NCI-H226 (cell line): ENCODE measurements around the gene GUCY1A2.
A peak's percentile ranks its signal among the peaks of the same experiment; 100 is the strongest.
"Not testable (repeated sequence)": the region's sequence is repeated elsewhere in the genome, so short reads cannot be mapped to it uniquely, and the experiment has no call there.

Experiments
- DNase-seq: peaks from one replicate; pipeline ENCODE4 v3.0.0-alpha.2; 2015

GUCY1A2 gene

DNA sequence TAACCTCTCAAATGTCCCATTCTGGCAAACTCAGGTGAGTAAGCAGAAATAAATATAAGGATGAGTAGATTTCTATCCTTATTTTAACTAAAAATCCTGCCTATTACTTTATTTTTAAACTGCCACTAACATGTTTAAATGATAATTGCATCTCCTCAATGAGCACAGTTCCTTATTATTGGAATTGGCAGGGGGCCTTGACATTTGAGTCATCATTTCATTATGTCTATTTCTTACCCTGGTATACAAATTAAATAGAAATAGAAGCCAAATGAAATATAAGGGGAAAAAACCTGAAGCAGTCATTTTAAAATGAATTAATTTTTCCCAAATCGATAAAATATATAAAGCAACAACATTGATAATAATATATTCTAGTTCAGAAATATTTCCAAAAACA is 81.2 kb downstream of the GUCY1A2 start:
- DNase-seq: no peak

DNA sequence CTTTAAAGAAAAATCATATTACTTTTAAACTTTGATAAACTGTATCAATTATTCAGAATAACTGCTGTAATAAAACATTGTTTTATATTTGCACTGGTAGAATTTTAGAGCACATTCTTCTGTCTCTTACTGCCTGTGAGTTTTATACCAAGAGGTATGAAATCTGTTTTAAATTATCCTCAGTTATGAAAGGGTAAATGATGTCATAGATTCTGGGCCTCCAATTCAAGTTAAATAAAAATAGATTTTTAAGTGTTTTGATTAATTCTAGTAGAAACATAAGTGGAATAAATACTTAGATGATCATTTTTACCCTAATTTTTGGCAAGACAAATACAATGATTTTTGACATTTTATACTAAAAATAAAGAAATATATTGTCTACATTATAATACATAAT is 93.0 kb downstream of the GUCY1A2 start:
- no peak for DNase-seq

DNA sequence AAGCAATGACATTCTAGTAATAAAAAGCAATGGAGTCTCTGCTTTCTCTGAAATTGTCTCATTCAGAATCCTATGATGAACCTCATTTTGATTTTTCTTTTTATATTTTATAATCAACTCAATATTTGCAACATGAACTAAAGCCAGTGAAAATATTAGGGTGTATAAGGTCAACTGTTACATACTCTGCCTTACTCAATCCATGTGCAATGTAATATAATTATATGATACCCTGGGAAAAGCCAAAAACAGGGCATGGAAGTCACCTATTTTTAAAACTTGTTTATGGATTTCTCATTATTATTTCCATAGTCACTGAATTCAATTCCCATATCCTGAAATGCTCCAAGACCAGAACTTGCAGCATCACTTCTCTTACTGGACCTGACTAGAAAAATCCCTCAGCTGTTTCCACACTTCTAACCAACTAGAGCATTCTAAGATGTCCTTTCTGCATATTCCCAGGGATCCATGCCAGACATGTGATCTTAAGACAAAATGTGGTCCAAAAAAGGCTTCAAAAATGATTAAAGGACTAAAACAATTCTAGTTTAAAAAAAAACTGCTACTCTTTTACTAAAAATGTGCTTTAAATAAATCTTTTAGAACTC is 97.3 kb downstream of the GUCY1A2 start:
- DNase-seq: no peak

- DNase-seq: peak; percentile 12
Observed at GRCh38 chr11:106917973-106918372, 100.3 kb downstream of the GUCY1A2 start.

DNA sequence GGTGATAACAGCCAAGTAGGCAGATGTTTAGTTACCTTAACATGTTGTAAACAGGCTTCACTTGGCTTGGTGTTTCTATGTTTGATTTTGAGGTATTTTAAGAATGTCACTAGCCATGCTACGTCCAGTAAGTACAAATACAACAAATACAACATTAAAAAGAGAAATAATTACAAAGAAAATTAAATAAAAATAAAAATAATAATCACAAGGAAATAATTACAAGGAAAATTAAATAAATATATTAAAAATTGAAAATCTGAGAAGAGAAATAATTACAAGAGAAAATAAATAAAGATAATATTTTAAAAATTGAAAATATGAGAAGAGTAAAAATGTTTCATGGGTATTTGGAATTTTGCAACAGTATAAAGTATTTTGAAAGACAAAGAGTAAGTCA is 103.9 kb downstream of the GUCY1A2 start:
- no peak for DNase-seq

DNA sequence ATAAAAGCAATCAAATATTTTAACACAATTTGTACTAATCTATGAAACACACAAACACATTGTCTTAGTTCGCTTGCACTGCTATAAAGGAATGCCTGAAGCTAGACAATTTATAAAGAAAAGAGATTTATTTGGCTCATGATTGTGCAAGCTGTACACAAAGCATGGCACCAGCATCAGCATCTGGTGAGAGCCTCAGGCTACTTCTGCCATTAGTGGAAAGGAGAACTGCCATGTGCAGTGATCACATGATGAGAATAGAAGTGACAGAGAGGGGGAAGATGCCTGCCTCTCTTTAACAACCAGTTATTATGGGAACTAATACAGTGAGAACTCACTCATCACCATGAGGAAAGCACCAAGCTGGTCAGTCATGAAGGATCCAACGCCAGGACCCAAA is 105.1 kb downstream of the GUCY1A2 start:
- no peak for DNase-seq

- peak; percentile 11 for DNase-seq
Observed at GRCh38 chr11:106904826-106905225, 113.5 kb downstream of the GUCY1A2 start.

- DNase-seq: no peak
Observed at GRCh38 chr11:106889718-106890117, 128.6 kb downstream of the GUCY1A2 start.

GRCh38 chr11:106888386-106888785 is 129.9 kb downstream of the GUCY1A2 start:
- DNase-seq: no peak

DNA sequence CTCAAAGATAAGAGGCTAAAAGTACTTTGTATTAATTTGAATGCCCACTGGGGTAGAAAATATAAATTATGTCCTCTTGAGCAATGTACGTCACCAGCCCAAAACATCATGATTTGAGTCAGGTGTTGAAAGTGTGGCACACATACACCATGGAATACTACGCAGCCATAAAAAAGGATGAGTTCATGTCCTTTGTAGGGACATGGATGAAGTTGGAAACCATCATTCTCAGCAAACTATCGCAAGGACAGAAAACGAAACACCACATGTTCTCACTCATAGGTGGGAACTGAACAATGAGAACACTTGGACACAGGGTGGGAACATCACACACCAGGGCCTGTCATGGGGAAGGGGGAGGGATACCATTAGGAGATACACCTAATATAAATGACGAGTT is 134.6 kb downstream of the GUCY1A2 start:
- DNase-seq: not testable (repeated sequence)

- DNase-seq: peak; percentile 19
Observed at GRCh38 chr11:106879832-106880546, 138.3 kb downstream of the GUCY1A2 start.

DNA sequence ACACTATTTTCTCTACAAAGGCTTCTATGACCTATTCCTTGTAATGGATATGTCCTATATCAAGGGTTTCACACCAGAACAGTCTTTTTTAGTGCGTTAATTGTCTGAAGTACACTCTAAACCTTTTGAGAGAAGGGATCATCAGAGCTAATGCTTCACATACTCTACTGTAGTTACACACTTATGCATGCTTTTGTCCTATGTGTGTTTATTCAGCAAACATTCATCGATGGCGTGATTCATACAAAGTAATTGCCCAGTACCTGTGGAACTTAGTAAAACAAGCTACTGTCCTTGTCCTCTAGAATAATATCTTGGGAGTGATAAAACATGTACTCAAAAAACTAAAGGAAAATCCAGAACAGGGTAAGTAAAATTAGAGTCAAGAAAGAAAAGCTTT is 139.2 kb downstream of the GUCY1A2 start:
- DNase-seq: no peak

- DNase-seq: no peak
Observed at GRCh38 chr11:106875013-106875412, 143.3 kb downstream of the GUCY1A2 start.

DNA sequence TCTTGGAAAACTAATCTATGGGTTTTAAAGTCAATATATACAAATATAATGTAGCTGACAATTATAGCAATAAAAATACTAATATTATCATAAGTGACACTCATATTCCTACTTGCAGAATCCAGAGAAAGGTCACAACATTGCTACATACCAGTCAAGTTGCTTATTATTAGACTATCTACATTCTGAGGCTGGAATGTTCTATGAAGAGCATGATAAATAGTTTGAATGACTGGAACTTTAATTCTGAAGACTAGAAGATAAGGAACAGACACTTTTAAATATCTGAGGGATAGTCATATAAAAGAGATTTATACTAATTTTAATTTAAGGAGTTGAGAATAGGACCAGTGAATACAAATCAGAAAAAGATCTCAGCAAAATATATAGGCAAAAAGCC is 146.0 kb downstream of the GUCY1A2 start:
- DNase-seq: no peak

GRCh38 chr11:106858200-106858599 is 160.1 kb downstream of the GUCY1A2 start:
- no peak for DNase-seq

DNA sequence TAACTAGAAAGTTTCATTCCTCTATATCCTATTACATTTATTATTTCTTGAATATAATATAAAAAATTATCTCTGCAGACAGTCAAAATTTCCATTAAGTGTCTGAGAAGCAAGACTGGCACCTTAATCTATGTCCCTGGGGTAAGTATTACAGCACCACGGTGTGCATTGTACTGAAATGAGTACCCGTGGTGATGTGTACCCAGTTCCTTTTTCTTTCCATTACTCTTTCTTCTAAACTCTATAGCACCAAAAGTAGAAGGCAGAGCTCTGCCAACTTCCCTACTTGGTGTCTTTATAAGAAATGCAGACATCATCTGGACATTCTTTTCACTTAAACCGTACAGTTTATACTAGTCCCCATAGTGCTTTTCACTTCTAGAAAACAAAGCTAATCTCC is 161.7 kb downstream of the GUCY1A2 start:
- DNase-seq: no peak

DNA sequence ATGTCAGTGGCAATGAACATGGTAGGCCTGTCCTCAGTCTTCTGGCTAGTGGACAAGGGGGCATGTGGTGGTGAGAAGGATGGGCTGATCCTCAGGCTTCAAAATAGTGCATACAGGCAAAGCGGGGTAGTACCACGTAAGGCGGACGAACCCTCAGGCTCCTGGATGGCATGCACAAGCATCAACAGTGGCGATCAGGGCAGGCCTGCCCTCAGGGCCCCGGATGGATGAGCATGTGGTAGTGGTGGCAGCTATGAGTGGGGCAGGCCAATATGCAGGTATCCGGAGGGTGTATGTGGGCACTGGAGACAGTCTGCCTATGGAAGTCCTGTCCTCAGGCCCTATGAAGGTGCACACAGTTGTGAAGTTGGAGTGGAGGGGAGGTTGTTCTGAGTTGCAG is 163.8 kb downstream of the GUCY1A2 start:
- no peak for DNase-seq

- no peak for DNase-seq
Observed at GRCh38 chr11:106853850-106854401, 164.3 kb downstream of the GUCY1A2 start.

DNA sequence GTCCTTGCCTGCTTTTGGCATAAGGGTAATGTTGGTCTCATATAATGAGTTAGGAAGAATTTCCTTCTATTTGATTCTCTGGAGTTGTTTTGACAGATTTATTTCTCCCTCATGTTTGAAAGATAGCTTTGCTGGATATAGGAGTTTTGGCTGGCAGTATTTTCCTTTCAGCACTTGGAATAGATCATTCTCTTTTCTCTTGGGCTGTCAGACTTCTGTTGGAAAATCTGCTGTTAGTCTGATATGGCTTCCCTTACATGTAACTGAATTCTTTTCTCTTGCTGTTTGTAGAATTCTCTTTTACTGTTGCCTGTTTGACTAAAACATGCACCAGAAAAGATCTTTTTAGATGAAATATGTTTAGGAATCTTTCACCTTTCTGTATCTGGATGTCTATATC is 165.5 kb downstream of the GUCY1A2 start:
- DNase-seq: no peak

GRCh38 chr11:106848526-106848925 is 169.8 kb downstream of the GUCY1A2 start:
- DNase-seq: no peak

- no peak for DNase-seq
Observed at GRCh38 chr11:106842134-106842533, 176.1 kb downstream of the GUCY1A2 start.

GRCh38 chr11:106840947-106841346 is 177.3 kb downstream of the GUCY1A2 start:
- DNase-seq: no peak

DNA sequence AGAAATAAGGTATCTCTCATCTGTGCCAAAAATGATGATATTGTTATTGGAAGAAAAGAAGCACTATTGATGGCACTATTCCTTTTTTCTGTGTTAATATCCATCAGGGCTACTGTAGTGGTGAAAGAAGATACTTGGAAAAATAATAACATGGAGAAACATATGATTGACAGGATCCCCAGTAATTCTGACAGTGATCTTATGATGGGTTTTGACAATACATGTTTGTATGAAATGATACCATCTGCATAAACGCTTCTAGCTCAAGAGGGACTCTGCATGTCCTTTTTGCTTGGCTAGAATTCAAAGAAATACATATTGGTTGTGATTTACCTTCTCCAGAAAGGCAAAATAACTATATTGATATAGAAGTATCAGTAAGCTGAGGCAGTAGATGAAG is 178.1 kb downstream of the GUCY1A2 start:
- DNase-seq: no peak

DNA sequence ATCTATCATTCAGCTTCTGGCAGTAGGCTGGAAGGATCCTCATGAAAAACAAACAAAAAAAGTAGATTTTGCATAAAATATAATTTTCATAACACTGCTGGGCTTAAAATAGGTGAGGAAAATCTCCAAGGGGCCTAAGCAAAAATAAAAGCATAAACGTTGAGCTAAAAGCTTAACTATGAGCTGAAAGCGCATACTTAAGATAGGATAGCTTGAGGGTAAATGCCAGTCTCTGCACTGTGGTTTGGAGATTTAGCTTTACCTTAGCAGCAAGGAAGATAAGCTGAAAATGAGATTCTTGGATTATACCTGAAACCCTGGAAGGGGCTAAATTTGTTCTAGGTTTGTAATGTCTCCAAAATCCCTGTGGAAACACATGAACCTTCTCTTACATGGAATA is 183.7 kb downstream of the GUCY1A2 start:
- peak; percentile 43 for DNase-seq

DNA sequence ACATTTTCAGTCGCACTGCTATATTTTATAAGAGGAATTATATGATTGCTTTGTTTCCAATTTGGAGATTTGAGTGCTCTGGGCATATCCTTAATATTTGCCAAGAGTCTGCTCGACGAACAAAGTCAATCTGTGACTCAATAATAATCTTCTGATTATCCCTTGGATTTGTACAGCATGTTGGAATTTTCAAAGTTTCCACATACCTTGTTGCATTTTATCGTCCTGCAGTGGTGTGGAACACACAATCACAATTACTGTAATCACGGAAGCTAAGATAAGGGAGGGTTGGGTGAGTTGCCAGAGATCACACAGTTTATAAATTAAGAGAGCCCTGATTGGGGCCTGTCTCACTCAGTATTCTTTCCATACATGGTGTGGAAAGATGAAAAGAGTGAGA is 189.3 kb downstream of the GUCY1A2 start:
- peak; percentile 76 for DNase-seq
